Esophagus squamous epithelium (tissue), 4 donors: Measurements from ENCODE around the gene PGAP6.

Source experiments
- CTCF ChIP-seq, 6 experiments: fragments of 450-650 bp in 4 of 6; fragments of 200-600 bp in 2 of 6; sonication (generic) in 2 of 6; IDR thresholded peaks; one replicate each; pipeline ENCODE4 v1.5.1; 2016 to 2019; ENCODE audit warnings: antibody characterized with exemption in 6 of 6, mild to moderate bottlenecking in 4 of 6, moderate library complexity in 4 of 6
- POLR2A ChIP-seq, 4 donors: fragments of 450-650 bp; IDR thresholded peaks; one replicate each; pipeline ENCODE4 v1.6.1; 2017; ENCODE audit warnings: antibody characterized with exemption in 4 of 4, mild to moderate bottlenecking in 4 of 4, moderate library complexity in 3 of 4

- TF ChIP-seq CTCF (IDR thresholded peaks at IDR 0.05) (no peak), POLR2A (IDR thresholded peaks at IDR 0.05) (no peak)
These were observed 7.2 kb downstream of the PGAP6 start for GRCh38 chr16:374616-374926.
